ENCODE measurements around the gene SNRPE. TPM values are rescaled to one million over a fixed set of nuclear protein-coding genes. Genes with fewer than 3 reads are reported as not detected.

The SNRPE gene
- total RNA-seq, 1 experiment from 2014 or later: 200 TPM

DNA sequence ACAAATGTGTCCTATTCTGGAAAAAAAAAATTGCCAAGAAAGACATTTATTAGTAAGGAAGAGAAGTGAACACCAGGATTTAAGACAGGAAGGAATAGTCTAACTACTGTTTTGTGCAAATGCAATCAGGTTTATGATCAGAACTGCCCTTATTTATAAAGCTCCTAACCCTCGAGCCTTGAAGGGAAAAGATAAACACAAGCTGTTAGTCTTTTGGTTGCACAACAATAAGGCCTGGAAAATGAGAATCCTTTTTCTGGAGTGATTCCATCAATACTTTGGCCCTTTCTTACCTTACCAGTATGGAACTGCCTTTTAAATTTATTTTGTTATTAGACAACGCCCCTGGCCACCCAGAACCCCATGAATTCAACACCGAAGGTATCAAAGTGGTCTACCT lies 52.9 kb downstream of the SNRPE start:
- Histone ChIP-seq H3K36me3 (no peaks in the 10 kb centered on the region), H3K4me3 (no peak overlapping the region), H3K9me3 (no peaks in the 10 kb centered on the region), H3K27me3 (no peaks in the 10 kb centered on the region)
- DNase-seq: no peak

DNA sequence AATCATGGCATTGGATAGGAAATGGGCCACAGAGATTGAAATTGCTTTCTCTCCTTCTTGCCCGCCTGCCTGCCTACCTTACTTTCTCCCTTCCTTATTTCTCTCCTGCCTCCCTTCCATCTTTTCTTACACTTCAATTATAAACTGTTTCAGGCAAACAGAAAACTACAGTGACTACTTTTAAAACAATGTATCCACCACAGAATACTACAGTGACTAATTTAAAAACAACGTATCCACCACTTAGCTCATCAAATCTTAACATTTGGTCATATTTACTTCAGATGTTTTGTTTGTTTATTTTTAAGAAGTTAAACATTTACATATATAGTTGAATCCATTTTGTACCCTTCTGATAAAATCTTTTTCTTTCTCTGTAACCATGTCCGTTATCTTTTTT lies 54.4 kb downstream of the SNRPE start:
- Histone ChIP-seq H3K27me3 (no peaks in the 10 kb centered on the region), H3K36me3 (no peaks in the 10 kb centered on the region), H3K4me3 (no peak overlapping the region), H3K9me3 (no peaks in the 10 kb centered on the region)
- DNase-seq: no peak

DNA sequence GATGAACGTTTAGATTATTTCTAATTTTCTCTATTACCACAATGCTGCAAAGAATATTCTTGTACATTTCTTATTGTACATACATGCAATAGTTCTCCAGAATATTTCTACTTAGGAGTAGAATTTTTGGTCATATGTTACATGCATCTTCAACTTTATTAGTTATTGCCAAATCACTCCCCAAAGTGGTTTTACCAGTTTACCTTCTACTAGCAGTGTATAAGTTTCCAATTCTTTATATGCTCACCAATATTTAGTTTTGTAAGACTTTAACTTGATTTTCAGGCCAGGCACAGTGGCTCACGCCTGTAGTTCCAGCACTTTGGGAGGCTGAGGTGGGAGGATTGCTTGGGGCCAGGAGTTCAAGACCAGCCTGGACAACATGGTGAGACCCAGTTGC lies 55.4 kb downstream of the SNRPE start:
- Histone ChIP-seq H3K27me3 (no peaks in the 10 kb centered on the region), H3K36me3 (no peaks in the 10 kb centered on the region), H3K4me3 (no peak overlapping the region), H3K9me3 (no peaks in the 10 kb centered on the region)
- DNase-seq: no peak

Other genes with a start within 250 kb of the SNRPE start
- gene ATP2B4, start 234.8 kb upstream of the SNRPE start, total RNA-seq (2014; rRNA removed; shearing (Covaris generic); ENCODE audit: low replicate concordance): 37.6 and 43.6 TPM in 2 replicates
- gene LAX1, start 96.4 kb upstream of the SNRPE start, total RNA-seq (2014; rRNA removed; shearing (Covaris generic); ENCODE audit: low replicate concordance): not detected in 2 replicates
- gene ZBED6, start 66.0 kb upstream of the SNRPE start, total RNA-seq (2014; rRNA removed; shearing (Covaris generic); ENCODE audit: low replicate concordance): 2.4 and 2.5 TPM in 2 replicates
- 50.6 and 64.0 TPM in 2 replicates for gene ZC3H11A, start 66.0 kb upstream of the SNRPE start, total RNA-seq (2014; rRNA removed; shearing (Covaris generic); ENCODE audit: low replicate concordance)
- gene SOX13, start 211.5 kb downstream of the SNRPE start, total RNA-seq (2014; rRNA removed; shearing (Covaris generic); ENCODE audit: low replicate concordance): 0.86 and 2.1 TPM in 2 replicates

All from MG63 (cell line).